Measurements from ENCODE around the gene CCDC141.

- TF ChIP-seq CTCF (IDR thresholded peaks at IDR 0.05; ENCODE audit: low read length) (no peak), EZH2phosphoT487 (IDR thresholded peaks at IDR 0.05; ENCODE audit: low read length) (no peak)
These were observed 203.5 kb downstream of the CCDC141 start for GRCh38 chr2:178846458-178846802.

All from MM.1S (cell line).